Measurements from ENCODE around the gene KRTAP10-12.

The KRTAP10-12 gene

GRCh38 chr21:44713846-44714245, 16.9 kb downstream of the KRTAP10-12 start:
- TF ChIP-seq CTCF (conservative IDR thresholded peaks at IDR 0.05; ENCODE audit: control insufficient read depth, insufficient read depth, low read depth, low read length): no peak
- DNase-seq (ENCODE audit: low read depth): no peak
- no peak overlapping the region for H3K4me3 ChIP-seq (ENCODE audit: control insufficient read depth, low read depth, low read length)

GRCh38 chr21:44714905-44715304, 17.9 kb downstream of the KRTAP10-12 start:
- no peak for DNase-seq (ENCODE audit: low read depth)
- H3K4me3 ChIP-seq (ENCODE audit: control insufficient read depth, low read depth, low read length): no peak overlapping the region
- no peak for TF ChIP-seq CTCF (conservative IDR thresholded peaks at IDR 0.05; ENCODE audit: control insufficient read depth, insufficient read depth, low read depth, low read length)

- no peak for TF ChIP-seq CTCF (conservative IDR thresholded peaks at IDR 0.05; ENCODE audit: control insufficient read depth, insufficient read depth, low read depth, low read length)
- H3K4me3 ChIP-seq (ENCODE audit: control insufficient read depth, low read depth, low read length): no peak overlapping the region
- no peak for DNase-seq (ENCODE audit: low read depth)
Observed at GRCh38 chr21:44716984-44717383, 20.0 kb downstream of the KRTAP10-12 start.

- no peak for DNase-seq (ENCODE audit: low read depth)
- TF ChIP-seq CTCF (conservative IDR thresholded peaks at IDR 0.05; ENCODE audit: control insufficient read depth, insufficient read depth, low read depth, low read length): no peak
- H3K4me3 ChIP-seq (ENCODE audit: control insufficient read depth, low read depth, low read length): no peak overlapping the region
Observed at GRCh38 chr21:44718093-44718492, 21.1 kb downstream of the KRTAP10-12 start.

GRCh38 chr21:44718571-44718970, 21.6 kb downstream of the KRTAP10-12 start:
- no peak for DNase-seq (ENCODE audit: low read depth)
- TF ChIP-seq CTCF (conservative IDR thresholded peaks at IDR 0.05; ENCODE audit: control insufficient read depth, insufficient read depth, low read depth, low read length): no peak
- H3K4me3 ChIP-seq (ENCODE audit: control insufficient read depth, low read depth, low read length): no peak overlapping the region

- DNase-seq (ENCODE audit: low read depth): no peak
- no peak overlapping the region for H3K4me3 ChIP-seq (ENCODE audit: control insufficient read depth, low read depth, low read length)
- no peak for TF ChIP-seq CTCF (conservative IDR thresholded peaks at IDR 0.05; ENCODE audit: control insufficient read depth, insufficient read depth, low read depth, low read length)
Observed at GRCh38 chr21:44720170-44720569, 23.2 kb downstream of the KRTAP10-12 start.

GRCh38 chr21:44722731-44723130, 25.8 kb downstream of the KRTAP10-12 start:
- TF ChIP-seq CTCF (conservative IDR thresholded peaks at IDR 0.05; ENCODE audit: control insufficient read depth, insufficient read depth, low read depth, low read length): no peak
- H3K4me3 ChIP-seq (ENCODE audit: control insufficient read depth, low read depth, low read length): no peak overlapping the region
- no peak for DNase-seq (ENCODE audit: low read depth)
